ENCODE results near the gene SLC26A8.

GRCh38 chr6:35926509-35927215, 97.8 kb downstream of the SLC26A8 start:
- TF ChIP-seq POLR2A (IDR thresholded peaks at IDR 0.05) = no peak
- no peak for TF ChIP-seq CTCF (IDR thresholded peaks at IDR 0.05)

All from tibial nerve (tissue), 3 donors.